ENCODE measurements around the gene TMEM245.

DNA sequence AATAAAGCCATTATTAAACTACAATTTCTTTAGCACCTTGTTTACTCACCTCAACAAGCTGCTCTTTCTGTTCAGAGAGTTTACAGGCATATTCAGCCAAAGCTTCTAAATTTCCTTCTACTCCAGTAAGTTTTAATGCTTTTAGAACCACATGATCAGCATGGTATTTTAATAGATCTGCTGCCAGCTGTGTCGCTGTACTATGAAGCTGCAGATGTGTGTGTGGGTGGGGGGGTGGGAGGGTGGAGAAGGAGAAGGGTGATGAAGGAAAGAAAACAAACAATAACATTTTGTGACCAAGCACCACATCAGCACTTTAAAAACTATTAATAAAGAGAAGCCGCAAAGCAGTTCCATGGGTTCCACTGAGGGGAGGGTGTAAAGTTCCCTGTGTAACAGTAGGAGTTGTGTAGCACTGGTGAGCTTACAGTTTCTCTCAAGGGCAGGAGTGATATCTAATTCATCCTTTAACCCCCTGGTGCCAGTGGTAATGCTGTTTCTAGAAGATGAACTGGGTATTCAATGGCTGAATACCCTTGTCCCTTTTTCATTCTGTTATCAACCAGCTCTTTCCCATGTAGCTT, 147.0 kb downstream of the TMEM245 start:
- TF ChIP-seq, protein P1, sequence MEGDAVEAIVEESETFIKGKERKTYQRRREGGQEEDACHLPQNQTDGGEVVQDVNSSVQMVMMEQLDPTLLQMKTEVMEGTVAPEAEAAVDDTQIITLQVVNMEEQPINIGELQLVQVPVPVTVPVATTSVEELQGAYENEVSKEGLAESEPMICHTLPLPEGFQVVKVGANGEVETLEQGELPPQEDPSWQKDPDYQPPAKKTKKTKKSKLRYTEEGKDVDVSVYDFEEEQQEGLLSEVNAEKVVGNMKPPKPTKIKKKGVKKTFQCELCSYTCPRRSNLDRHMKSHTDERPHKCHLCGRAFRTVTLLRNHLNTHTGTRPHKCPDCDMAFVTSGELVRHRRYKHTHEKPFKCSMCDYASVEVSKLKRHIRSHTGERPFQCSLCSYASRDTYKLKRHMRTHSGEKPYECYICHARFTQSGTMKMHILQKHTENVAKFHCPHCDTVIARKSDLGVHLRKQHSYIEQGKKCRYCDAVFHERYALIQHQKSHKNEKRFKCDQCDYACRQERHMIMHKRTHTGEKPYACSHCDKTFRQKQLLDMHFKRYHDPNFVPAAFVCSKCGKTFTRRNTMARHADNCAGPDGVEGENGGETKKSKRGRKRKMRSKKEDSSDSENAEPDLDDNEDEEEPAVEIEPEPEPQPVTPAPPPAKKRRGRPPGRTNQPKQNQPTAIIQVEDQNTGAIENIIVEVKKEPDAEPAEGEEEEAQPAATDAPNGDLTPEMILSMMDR (IDR thresholded peaks at IDR 0.05): no peak
- TF ChIP-seq POLR2A (IDR thresholded peaks at IDR 0.05): no peak
